ENCODE measurements around the gene HEYL.

GRCh38 chr1:39648496-39648895, 9.1 kb upstream of the HEYL start:
- TF ChIP-seq CTCF (IDR thresholded peaks at IDR 0.05) (no peak), POLR2A (IDR thresholded peaks at IDR 0.05) (no peak)
